GM12872 (cell line): Measurements from ENCODE around the gene OR51L1.

Experiments
- CTCF ChIP-seq: IDR thresholded peaks from 3 replicates; pipeline ENCODE4 v1.5.1; 2011; ENCODE audit warnings: low read depth, mild to moderate bottlenecking, low read length, moderate library complexity; ENCODE audit not compliant: insufficient read depth

OR51L1 gene

GRCh38 chr11:4979036-4979435 is 15.6 kb upstream of the OR51L1 start:
- no peak for TF ChIP-seq CTCF

- TF ChIP-seq CTCF = no peak
Observed at GRCh38 chr11:4982678-4983077, 12.0 kb upstream of the OR51L1 start.

- no peak for TF ChIP-seq CTCF
Observed at GRCh38 chr11:4983841-4984240, 10.8 kb upstream of the OR51L1 start.

- peak; percentile 34; the same call in 2 of the 3 replicates for TF ChIP-seq CTCF
Observed at GRCh38 chr11:4991060-4991459, 3.6 kb upstream of the OR51L1 start.

GRCh38 chr11:5004424-5005274 is 10.0 kb downstream of the OR51L1 start:
- peak; percentile 58; the same call in 2 of the 3 replicates for TF ChIP-seq CTCF

GRCh38 chr11:5007561-5007960 is 12.9 kb downstream of the OR51L1 start:
- TF ChIP-seq CTCF = no peak

- no peak for TF ChIP-seq CTCF
Observed at GRCh38 chr11:5011254-5011653, 16.6 kb downstream of the OR51L1 start.
